K562 (cell line): Measurements from ENCODE around the gene AGAP3.
A peak's percentile ranks its signal among the peaks of the same experiment; 100 is the strongest.

ENCODE experiments used
- CTCF ChIP-seq, 3 experiments: IDR thresholded peaks in 2 of 3; conservative IDR thresholded peaks in 1 of 3; 2 replicates each; pipeline ENCODE4 v1.5.1; 2011 to 2012; ENCODE audit warnings: low read length in 3 of 3, mild to moderate bottlenecking in 3 of 3, control low read depth in 2 of 3, improper control_type of control experiment in 1 of 3, inconsistent platforms in 1 of 3, low read depth in 1 of 3, mixed read lengths in 1 of 3, moderate library complexity in 1 of 3; ENCODE audit not compliant: insufficient read depth in 2 of 3
- DIDO1 ChIP-seq: fragments of 450-650 bp; IDR thresholded peaks from 2 replicates; pipeline ENCODE4 v1.6.1; 2016; ENCODE audit warnings: low read depth, missing biosample characterization, missing genetic modification characterization
- E2F1 ChIP-seq: sonication (generic); formaldehyde crosslinking; IDR thresholded peaks from 2 replicates; pipeline ENCODE4 v1.8.1; 2023; ENCODE audit warnings: mild to moderate bottlenecking, missing genetic modification reagents, moderate library complexity
- RAD51 ChIP-seq: fragments of 450-650 bp; IDR thresholded peaks from 2 replicates; pipeline ENCODE4 v1.7.1; 2016; ENCODE audit warnings: low read depth, mild to moderate bottlenecking, borderline replicate concordance
- RNF219 ChIP-seq: fragments of 250-450 bp; sonication (Bioruptor Pico); IDR thresholded peaks from 2 replicates; pipeline ENCODE4 v1.5.0; 2022; ENCODE audit warnings: mild to moderate bottlenecking
- SIN3A ChIP-seq, 2 experiments: fragments of 150-350 bp in 1 of 2; IDR thresholded peaks; 2 replicates each; pipeline ENCODE4 v1.6.1; 2011 to 2016; ENCODE audit warnings: borderline replicate concordance in 2 of 2, low read depth in 2 of 2, low read length in 2 of 2, mild to moderate bottlenecking in 2 of 2, moderate library complexity in 2 of 2; ENCODE audit not compliant: control insufficient read depth in 1 of 2
- ZNF224 ChIP-seq: sonication (generic); formaldehyde crosslinking; IDR thresholded peaks from 2 replicates; pipeline ENCODE4 v1.8.0; 2022; ENCODE audit warnings: mild to moderate bottlenecking, missing genetic modification reagents
- ZNF408 ChIP-seq: fragments of 250-450 bp; sonication (Bioruptor Pico); IDR thresholded peaks from 2 replicates; pipeline ENCODE4 v1.4.0; 2020; ENCODE audit warnings: low read depth, mild to moderate bottlenecking, moderate library complexity
- ZNF655 ChIP-seq: fragments of 250-450 bp; sonication (Bioruptor Pico); IDR thresholded peaks from 2 replicates; pipeline ENCODE4 v1.5.0; 2021

- TF ChIP-seq RNF219: 0 out of 2 replicates have a peak, but pooled peaks have one; percentile 53
- TF ChIP-seq RAD51: 0 out of 2 replicates have a peak, but pooled peaks have one; percentile 49
- TF ChIP-seq ZNF224: no peak
- peak; percentile 33 to 90; a peak in 2 of 4 replicates for TF ChIP-seq SIN3A (IDR thresholded peaks at IDR 0.05; ENCODE audit: borderline replicate concordance in 2 of 2, control insufficient read depth in 1 of 2, low read depth in 2 of 2, low read length in 2 of 2)
- no peak for TF ChIP-seq E2F1 (CRISPR knock-in tag)
- TF ChIP-seq ZNF655 (CRISPR knock-in tag): no peak
- 0 out of 6 replicates have a peak, but pooled peaks of 2 of the 3 experiments have one; percentile 1 to 11 for TF ChIP-seq CTCF (IDR thresholded peaks at IDR 0.05 in 2 of 3, conservative IDR thresholded peaks at IDR 0.05 in 1 of 3; ENCODE audit: insufficient read depth in 2 of 3, low read depth in 1 of 3, low read length in 3 of 3)
- TF ChIP-seq ZNF408: no peak
- no peak for TF ChIP-seq DIDO1
Measured at GRCh38 chr7:151085691-151086620, at the start of gene AGAP3.
